Peyer's patch (tissue), 4 donors: Measurements from ENCODE around the gene CDH10.

Experiments used
- CTCF ChIP-seq, 6 experiments: fragments of 450-650 bp in 4 of 6; fragments of 200-600 bp in 2 of 6; sonication (generic) in 1 of 6; IDR thresholded peaks; one replicate each; pipeline ENCODE4 v1.5.1; 2017 to 2019; ENCODE audit warnings: antibody characterized with exemption in 6 of 6, mild to moderate bottlenecking in 3 of 6, moderate library complexity in 1 of 6
- POLR2A ChIP-seq, 2 donors: fragments of 450-650 bp; IDR thresholded peaks; one replicate each; pipeline ENCODE4 v1.5.1; 2017; ENCODE audit warnings: antibody characterized with exemption in 2 of 2, mild to moderate bottlenecking in 2 of 2, moderate library complexity in 2 of 2

DNA sequence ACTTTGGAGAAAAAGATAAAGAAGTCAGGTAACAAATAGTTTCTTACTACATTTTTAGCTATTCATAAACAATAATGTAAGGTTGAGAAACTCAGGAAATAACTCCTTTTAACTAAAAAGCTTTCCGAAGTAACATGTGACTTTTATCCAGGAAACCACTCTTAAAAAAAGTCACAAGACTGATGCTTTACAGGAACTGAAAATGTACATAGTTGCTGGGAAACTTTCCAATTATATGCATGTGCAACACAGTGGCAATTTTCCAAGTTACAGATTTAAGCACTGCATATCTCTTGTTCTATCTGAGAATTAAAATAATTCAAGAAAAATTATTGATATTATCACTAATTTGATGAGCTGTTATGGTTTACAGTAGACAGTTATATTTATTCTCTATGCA is 105.2 kb downstream of the CDH10 start:
- TF ChIP-seq CTCF (IDR thresholded peaks at IDR 0.05): no peak
- no peak for TF ChIP-seq POLR2A (IDR thresholded peaks at IDR 0.05)
